Measurements from ENCODE around the gene MTRFR.

The MTRFR gene

GRCh38 chr12:123278101-123278627 lies 44.9 kb downstream of the MTRFR start:
- no peak for ATAC-seq
- no peak for TF ChIP-seq ZNF70 (CRISPR knock-in tag; IDR thresholded peaks at IDR 0.05)
- no peak for TF ChIP-seq ZC3H10 (CRISPR knock-in tag; IDR thresholded peaks at IDR 0.05)
- no peak for TF ChIP-seq PPARA (CRISPR knock-in tag; IDR thresholded peaks at IDR 0.05; ENCODE audit: borderline replicate concordance)
- no peak for TF ChIP-seq PATZ1 (CRISPR knock-in tag; IDR thresholded peaks at IDR 0.05; ENCODE audit: borderline replicate concordance)
- TF ChIP-seq BACH2 (CRISPR knock-in tag; IDR thresholded peaks at IDR 0.05; ENCODE audit: borderline replicate concordance), result no peak
- TF ChIP-seq OSR1 (CRISPR knock-in tag; IDR thresholded peaks at IDR 0.05), result no peak
- TF ChIP-seq ESRRG (CRISPR knock-in tag; IDR thresholded peaks at IDR 0.05), result no peak
- TF ChIP-seq RARB (CRISPR knock-in tag; IDR thresholded peaks at IDR 0.05), result no peak
- TF ChIP-seq, protein P1, sequence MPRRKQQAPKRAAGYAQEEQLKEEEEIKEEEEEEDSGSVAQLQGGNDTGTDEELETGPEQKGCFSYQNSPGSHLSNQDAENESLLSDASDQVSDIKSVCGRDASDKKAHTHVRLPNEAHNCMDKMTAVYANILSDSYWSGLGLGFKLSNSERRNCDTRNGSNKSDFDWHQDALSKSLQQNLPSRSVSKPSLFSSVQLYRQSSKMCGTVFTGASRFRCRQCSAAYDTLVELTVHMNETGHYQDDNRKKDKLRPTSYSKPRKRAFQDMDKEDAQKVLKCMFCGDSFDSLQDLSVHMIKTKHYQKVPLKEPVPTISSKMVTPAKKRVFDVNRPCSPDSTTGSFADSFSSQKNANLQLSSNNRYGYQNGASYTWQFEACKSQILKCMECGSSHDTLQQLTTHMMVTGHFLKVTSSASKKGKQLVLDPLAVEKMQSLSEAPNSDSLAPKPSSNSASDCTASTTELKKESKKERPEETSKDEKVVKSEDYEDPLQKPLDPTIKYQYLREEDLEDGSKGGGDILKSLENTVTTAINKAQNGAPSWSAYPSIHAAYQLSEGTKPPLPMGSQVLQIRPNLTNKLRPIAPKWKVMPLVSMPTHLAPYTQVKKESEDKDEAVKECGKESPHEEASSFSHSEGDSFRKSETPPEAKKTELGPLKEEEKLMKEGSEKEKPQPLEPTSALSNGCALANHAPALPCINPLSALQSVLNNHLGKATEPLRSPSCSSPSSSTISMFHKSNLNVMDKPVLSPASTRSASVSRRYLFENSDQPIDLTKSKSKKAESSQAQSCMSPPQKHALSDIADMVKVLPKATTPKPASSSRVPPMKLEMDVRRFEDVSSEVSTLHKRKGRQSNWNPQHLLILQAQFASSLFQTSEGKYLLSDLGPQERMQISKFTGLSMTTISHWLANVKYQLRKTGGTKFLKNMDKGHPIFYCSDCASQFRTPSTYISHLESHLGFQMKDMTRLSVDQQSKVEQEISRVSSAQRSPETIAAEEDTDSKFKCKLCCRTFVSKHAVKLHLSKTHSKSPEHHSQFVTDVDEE (CRISPR knock-in tag; IDR thresholded peaks at IDR 0.05), result no peak

- no peak for ATAC-seq
- TF ChIP-seq, protein P2, sequence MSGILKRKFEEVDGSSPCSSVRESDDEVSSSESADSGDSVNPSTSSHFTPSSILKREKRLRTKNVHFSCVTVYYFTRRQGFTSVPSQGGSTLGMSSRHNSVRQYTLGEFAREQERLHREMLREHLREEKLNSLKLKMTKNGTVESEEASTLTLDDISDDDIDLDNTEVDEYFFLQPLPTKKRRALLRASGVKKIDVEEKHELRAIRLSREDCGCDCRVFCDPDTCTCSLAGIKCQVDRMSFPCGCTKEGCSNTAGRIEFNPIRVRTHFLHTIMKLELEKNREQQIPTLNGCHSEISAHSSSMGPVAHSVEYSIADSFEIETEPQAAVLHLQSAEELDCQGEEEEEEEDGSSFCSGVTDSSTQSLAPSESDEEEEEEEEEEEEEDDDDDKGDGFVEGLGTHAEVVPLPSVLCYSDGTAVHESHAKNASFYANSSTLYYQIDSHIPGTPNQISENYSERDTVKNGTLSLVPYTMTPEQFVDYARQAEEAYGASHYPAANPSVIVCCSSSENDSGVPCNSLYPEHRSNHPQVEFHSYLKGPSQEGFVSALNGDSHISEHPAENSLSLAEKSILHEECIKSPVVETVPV (CRISPR knock-in tag; IDR thresholded peaks at IDR 0.05), result no peak
- TF ChIP-seq BACH2 (CRISPR knock-in tag; IDR thresholded peaks at IDR 0.05; ENCODE audit: borderline replicate concordance) (no peak), OSR1 (CRISPR knock-in tag; IDR thresholded peaks at IDR 0.05) (no peak), PATZ1 (CRISPR knock-in tag; IDR thresholded peaks at IDR 0.05; ENCODE audit: borderline replicate concordance) (no peak), RARB (CRISPR knock-in tag; IDR thresholded peaks at IDR 0.05) (no peak), TOX (CRISPR knock-in tag; IDR thresholded peaks at IDR 0.05; ENCODE audit: borderline replicate concordance) (no peak), ZFP3 (CRISPR knock-in tag; IDR thresholded peaks at IDR 0.05) (no peak), ZFP30 (CRISPR knock-in tag; IDR thresholded peaks at IDR 0.05) (no peak), TCF4 (CRISPR knock-in tag; IDR thresholded peaks at IDR 0.05; ENCODE audit: borderline replicate concordance) (no peak), CSDC2 (CRISPR knock-in tag; IDR thresholded peaks at IDR 0.05) (no peak)
Measured at GRCh38 chr12:123280971-123281370, 47.7 kb downstream of the MTRFR start.

DNA sequence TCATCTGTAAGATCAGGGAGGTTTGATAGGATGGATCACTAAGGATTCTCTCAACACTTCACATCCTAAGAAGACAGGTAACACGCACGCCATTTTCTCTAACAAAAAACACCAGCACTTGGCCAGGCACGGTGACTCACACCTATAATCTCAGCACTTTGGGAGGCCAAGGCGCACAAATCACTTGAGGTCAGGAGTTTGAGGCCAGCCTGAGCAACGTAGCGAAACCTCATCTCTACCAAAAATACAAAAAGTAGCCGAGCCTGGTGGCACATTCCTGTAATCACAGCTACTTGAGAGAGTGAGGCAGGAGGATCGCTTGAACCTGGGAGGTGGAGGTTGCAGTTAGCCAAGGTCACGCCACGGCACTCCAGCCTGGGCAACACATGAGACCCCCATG lies 48.9 kb downstream of the MTRFR start:
- no peak for ATAC-seq
- TF ChIP-seq PATZ1 (CRISPR knock-in tag; IDR thresholded peaks at IDR 0.05; ENCODE audit: borderline replicate concordance) (no peak), ISL1 (CRISPR knock-in tag; IDR thresholded peaks at IDR 0.05) (no peak), ESRRG (CRISPR knock-in tag; IDR thresholded peaks at IDR 0.05) (no peak), ZNF70 (CRISPR knock-in tag; IDR thresholded peaks at IDR 0.05) (no peak), GLIS3 (CRISPR knock-in tag; IDR thresholded peaks at IDR 0.05) (no peak), TCF4 (CRISPR knock-in tag; IDR thresholded peaks at IDR 0.05; ENCODE audit: borderline replicate concordance) (no peak), ZFP3 (CRISPR knock-in tag; IDR thresholded peaks at IDR 0.05) (no peak), CREB5 (CRISPR knock-in tag; IDR thresholded peaks at IDR 0.05; ENCODE audit: low read depth) (no peak), ARNTL (CRISPR knock-in tag; IDR thresholded peaks at IDR 0.05; ENCODE audit: borderline replicate concordance, low read depth) (no peak), ZNF565 (CRISPR knock-in tag; conservative IDR thresholded peaks at IDR 0.05; ENCODE audit: low read depth) (no peak), ZC3H10 (CRISPR knock-in tag; IDR thresholded peaks at IDR 0.05) (no peak), TOX (CRISPR knock-in tag; IDR thresholded peaks at IDR 0.05; ENCODE audit: borderline replicate concordance) (no peak), RARB (CRISPR knock-in tag; IDR thresholded peaks at IDR 0.05) (no peak), BACH2 (CRISPR knock-in tag; IDR thresholded peaks at IDR 0.05; ENCODE audit: borderline replicate concordance) (no peak)
- TF ChIP-seq, protein P1 (CRISPR knock-in tag; IDR thresholded peaks at IDR 0.05), result no peak
- TF ChIP-seq, protein P2 (CRISPR knock-in tag; IDR thresholded peaks at IDR 0.05), result no peak

All from SK-N-SH treated with all-trans-retinoic acid at 6 μM for 48 hours (cell line).